CD4-positive, alpha-beta T cell treated with Interleukin-21 for 1 hour (primary cell): ENCODE data around the gene SPATS2L.

ENCODE experiments used
- DNase-seq: peaks from one replicate; pipeline ENCODE4 v3.0.0-alpha.2; 2020

SPATS2L gene

DNA sequence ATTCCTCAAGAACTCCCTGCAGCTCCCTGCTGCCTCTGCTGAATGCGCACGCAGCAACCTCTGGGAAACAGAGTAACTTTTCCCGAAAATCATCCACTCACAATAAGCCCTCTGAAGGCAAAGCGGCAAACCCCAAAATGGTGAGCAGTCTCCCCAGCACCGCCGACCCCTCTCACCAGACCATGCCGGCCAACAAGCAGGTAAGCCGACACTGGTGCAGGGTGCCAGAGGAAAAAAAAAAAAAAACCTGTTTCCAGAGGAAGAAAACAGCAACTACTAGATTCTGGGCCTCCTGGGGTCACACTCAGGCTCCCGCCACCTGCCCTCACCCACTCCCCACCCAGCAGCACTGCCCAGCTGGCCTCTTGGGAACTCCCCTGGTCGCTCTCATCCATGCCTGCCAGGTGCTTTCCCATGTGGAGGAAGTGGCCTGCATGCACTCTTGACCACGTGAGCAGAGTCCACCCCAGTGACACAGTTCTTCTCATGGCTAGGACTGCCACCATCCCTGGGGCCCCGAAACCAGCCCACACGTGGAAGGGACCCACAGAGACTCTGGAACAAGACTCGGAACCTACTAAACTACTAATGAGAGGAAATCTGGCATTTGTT lies 166.5 kb downstream of the SPATS2L start:
- DNase-seq = no peak

- no peak for DNase-seq
Observed at GRCh38 chr2:200475795-200476194, 169.3 kb downstream of the SPATS2L start.

DNA sequence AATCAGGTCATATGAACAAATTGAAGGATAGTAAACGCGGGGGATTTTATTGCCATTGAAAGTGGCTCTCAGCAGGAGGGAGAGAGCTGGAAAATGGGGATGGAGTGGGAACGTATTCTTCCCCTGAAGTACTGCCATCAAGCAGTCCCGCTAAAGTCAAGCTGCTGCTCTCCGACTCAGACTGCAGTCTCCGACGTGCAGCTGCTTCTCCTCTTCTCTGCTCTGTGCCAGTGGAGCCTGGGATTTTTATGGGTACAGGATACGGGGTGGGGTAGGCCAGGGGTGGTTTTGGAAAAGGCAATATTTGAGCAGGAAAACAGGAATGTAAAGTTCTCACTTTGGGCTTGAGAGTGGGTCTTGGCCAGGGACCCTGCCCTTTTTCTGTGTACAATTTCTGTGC lies 170.3 kb downstream of the SPATS2L start:
- DNase-seq = no peak

DNA sequence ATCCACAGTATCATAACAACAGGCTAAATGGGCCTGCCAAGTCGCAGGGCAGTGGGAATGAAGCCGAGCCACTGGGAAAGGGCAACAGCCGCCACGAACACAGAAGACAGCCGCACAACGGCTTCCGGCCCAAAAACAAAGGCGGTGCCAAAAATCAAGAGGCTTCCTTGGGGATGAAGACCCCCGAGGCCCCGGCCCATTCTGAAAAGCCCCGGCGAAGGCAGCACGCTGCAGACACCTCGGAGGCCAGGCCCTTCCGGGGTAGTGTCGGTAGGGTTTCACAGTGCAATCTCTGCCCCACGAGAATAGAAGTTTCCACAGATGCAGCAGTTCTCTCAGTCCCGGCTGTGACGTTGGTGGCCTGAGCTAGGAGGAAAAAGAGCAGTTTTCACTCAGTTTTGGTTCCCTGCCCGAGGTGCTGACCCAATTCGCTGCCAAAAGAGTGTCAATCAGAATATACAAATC lies 171.2 kb downstream of the SPATS2L start:
- no peak for DNase-seq

DNA sequence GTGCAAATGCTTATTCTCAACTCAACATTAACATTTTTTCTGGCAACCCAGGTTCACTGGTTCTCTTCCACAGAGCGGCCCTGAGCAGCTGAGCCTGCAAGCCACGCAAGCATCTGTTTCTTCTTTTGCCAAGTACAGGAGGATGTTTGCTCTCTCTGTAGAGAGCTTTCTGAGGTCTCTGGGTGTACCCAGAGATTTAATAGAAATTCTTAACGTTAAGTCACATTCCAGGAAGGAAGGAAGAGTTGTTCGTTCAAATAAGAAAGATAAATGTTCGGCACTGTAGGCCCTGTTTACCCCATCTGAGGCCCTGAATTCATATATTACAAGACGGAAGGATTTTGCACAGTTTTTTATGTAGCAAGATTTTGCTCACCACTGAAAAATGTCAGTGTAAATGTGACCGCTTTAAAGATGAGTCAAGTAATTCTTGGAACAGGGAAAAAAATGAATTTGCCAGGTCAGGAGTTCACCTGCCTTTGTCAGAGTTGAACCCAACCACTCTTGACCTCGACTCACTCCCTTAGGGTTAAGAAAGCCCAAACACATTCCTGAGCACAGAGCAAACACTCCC lies 173.3 kb downstream of the SPATS2L start:
- DNase-seq = no peak

GRCh38 chr2:200482194-200482593 lies 175.7 kb downstream of the SPATS2L start:
- no peak for DNase-seq

DNA sequence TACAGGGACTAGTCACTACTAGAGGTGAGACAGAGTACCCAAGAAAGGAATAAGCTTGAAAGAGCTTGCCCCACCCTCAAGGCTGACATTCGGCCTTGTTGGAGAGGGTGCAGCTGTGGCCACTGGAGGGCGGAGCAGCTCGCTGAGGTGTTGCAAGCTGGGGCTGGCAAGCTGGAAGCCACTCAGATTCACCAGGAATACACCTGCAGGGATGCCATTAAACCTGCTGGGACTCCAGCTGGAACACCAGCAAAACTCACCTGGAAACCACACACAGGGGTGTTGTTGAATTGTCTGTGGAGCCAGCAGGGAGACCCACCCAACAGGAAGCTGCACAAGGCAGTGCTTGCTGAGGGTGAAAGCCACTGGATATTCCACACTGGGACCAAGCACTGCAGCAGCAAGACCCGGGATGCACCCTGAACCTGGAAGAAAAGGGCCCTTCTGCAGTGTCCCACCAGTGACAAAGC lies 177.3 kb downstream of the SPATS2L start:
- DNase-seq = no peak

DNA sequence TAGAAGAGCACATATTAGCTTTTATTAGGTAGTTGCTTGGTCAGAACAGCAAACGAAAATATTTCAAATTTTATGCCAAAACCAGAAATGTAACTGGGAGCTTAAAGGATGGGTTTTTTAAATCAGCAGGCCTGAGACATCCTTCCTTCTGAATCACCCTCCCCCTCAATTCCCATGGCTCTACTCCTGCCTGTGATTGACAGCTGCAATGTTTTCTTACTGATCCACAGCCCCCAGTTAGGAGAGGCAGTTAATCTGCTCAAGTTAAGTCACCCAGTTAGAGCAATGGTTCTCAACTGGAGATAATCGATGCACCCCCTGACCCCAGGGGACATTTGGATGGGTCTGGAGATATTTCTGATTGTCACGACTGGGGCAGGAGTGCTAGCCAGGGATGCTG lies 178.4 kb downstream of the SPATS2L start:
- DNase-seq = no peak

DNA sequence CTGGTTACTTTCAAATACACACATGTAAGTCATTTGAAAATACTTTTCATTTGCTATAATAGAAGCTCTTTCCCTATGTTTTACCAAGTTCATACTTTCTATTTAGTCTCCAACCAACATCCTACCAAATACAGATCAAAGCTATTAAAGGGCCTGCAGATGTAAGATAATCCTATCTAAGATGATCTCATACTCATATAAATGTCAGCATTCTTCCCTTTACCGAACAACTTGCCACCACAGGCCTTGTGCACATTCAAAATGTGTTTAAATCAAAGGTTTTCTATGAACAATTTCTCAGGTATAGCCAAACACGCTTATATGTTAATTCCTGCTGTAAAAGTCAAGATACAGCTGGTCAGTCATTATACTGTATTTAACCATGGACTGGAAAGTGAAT lies 180.0 kb downstream of the SPATS2L start:
- no peak for DNase-seq

DNA sequence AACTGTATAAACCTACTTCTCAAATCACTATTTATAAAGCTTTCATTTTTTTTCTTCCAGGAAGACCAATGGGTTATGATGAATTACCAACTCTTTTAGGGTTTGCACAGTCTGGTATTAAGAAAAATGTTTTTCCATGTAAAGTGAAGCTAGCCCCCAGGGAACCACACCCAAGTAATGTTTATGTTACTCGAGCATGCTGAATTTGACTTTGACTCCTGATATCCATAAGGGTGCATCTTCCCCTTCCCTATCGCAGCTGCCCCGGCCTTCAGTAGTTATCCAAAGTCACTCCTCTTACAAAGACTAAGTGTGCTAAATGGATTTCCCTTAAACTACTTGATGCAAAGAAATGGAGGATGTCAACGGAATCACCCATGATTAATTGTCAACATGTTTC lies 181.7 kb downstream of the SPATS2L start:
- DNase-seq = no peak

GRCh38 chr2:200490001-200490400 lies 183.5 kb downstream of the SPATS2L start:
- no peak for DNase-seq

DNA sequence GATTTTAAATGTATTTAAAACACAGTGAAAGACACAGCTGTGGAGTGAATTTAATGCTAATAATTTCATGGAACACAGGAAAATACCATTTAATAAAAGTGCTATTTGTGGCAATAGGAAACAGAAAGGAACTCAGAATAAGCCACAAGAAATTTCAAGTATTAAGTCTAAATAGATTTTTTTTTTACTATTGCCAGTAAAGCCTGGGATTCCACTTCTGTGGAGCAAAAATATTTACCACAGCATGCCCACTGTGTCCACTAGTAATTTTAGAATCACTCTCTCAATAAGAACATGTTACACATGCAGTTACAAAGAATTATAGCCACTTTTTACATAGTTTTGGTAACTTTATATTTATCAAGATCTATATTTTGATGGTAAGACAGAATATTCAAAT lies 186.2 kb downstream of the SPATS2L start:
- DNase-seq = no peak

DNA sequence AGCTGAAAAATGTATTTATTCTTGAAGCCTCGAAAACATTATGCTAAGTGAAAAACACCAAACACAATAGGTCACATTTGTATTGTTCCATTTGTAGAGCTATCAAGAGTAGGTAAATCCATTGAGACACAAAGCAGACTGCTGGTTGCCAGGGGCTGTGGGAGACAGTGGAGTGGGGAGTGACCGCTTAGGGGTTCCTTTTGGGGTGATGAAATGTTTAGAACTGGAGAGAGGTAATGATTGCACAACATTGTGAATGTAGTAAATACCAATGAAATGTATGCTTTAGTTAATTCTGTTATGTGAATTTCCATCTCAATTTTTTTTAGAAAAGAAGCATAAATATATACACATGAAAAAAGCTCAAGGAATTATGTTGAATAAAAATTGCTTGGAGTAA lies 187.6 kb downstream of the SPATS2L start:
- no peak for DNase-seq

DNA sequence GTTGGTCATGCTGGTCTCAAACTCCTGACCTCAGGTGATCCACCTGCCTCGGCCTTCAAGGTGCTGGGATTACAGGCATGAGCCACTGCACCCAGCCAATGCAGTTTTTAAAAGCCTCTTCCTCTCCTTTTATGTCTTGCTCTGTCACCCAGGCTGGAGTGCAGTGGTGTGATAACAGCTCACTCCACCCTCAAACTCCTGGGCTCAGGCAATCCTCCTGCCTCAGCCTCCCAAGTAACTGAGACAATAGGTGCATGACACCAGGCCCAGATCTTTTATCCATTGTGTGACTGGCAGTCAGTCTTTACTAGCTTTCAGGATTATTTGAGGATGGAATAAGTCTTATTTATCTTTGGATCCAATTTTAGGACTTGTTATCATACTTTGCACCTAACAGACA lies 190.2 kb downstream of the SPATS2L start:
- DNase-seq = no peak

DNA sequence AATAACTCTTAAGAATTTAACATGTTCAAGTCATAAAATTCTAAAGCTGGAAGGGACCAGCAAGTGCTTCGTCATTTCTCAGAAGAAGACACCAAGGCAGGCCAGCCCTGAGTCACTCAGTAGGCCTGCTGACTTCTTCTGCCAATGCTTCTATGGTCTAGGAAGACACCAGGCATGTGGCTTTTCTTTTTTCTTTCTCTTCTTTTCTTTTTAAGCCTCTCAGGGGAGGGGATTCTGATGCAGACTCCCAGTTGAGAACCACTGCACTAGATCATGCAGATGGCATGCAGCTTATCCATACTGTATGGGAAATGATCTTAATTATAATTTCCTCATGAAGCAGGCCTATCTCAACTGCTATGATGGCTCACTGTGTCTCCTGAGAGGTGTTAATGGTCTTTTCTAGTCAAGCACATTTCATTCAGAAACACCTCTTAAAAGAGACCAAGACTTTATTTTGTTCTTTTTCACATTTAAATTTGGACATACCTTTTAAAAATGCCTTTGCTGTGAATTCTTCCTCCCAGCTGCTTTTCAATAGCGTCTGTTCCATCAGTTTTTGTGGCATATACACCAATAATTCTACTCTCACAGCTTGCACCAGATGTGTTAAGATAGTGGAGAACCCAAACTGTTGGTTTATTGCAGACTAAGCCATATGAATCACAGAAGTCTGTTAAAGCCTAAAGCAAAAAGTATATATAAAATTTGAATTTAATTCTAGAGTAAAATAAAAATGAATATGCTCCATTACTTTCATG lies 192.1 kb downstream of the SPATS2L start:
- DNase-seq = no peak

DNA sequence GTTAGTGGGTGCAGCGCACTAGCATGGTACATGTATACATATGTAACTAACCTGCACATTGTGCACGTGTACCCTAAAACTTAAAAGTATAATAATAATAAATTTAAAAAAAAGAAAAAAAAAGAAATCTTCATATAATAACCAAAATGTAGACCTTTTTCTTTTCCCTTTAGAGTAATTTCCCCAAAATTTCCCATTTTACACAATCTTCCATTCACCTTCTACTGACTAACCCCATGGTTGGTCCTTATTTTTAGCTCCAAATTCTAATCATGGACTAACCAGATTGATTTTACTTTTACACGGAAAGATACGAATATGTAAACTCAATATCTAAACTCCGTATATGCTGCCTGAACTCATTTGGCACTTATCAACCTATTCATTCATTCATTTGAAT lies 195.7 kb downstream of the SPATS2L start:
- no peak for DNase-seq

DNA sequence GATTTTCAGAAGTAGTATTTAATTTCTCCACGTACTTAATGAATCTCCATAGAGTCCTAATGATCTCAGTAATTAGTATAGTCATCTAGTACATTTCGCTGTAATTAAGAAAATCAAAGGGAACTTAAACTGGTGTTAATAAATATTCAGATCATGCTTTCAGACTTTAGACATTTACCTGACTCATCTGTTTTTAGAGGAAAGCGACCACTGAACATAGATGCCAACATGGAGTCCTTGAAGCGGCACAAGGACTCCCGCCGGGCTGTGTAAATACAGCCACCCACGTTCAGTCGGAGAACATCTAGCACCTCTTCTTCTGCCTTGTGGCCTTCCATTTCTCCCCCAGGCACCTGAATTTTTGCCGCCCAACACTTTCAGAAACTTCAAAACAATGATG lies 200.2 kb downstream of the SPATS2L start:
- DNase-seq = no peak

DNA sequence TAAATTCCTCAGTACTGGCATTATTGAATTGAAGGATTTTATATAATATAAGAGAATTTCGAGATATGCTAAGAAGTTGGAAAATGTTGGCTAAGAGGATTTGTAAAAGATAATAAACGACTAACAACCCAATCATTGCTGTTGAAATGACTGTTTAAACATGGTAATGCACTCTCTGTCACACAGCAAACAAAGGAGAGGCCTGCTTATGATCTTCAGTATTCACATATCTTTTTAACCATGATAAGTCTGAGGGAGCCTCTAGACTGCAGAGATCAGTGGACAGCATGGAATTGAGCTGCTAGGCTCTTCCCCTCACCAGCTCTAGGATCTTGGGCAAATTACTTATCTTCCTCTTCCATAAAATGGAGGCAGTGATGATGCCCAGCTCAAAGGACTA lies 200.7 kb downstream of the SPATS2L start:
- DNase-seq = no peak

- no peak for DNase-seq
Observed at GRCh38 chr2:200509235-200509611, 202.7 kb downstream of the SPATS2L start.

DNA sequence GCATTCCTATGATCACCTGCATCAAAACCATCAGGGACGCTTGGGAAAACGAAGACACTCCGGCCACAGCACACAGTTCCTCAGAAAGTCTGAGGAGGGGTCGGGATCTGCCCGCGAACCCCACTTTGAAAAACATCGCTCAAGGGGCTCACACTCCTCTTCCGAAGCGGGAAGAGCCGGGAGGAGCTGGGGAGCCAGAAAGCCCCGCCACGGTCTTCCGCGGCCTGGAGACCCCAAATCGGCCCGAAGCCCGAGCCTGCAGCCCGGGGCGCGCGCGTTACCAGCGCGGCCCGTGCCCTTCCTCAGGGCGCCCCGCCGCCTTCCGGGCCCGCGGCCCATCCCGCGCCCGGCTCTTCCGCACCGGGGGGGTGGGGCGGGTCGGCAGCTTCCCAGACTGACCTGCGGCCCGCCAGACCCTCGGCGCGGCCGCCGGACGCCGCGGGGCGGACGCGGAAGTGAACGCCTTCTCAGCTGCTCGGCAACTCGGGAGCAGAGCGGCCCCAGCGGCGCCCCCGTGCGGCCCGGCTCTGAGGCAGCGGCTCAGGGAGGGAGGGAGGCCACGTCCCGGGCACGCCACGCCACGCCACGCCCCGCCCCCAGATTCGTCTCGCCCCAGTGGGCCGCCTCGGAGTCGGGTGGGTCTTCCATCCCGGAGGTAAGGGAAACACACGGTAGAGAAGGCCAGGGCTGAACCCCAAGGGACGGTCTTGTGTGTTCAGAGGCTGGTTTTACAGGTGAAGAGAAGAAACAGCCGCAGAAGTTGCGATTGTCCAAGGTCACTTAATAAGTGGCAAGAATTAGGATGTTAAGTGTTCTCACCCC lies 203.3 kb downstream of the SPATS2L start, which contains the start of gene KCTD18:
TSS of gene KCTD18 (minus strand) at position 457 of the 822 bp plus-strand sequence. CDS start 3,052 bp downstream, outside the sequence.
- DNase-seq = peak; percentile 90

GRCh38 chr2:200515155-200515554 lies 208.7 kb downstream of the SPATS2L start:
- DNase-seq = peak; percentile 8

DNA sequence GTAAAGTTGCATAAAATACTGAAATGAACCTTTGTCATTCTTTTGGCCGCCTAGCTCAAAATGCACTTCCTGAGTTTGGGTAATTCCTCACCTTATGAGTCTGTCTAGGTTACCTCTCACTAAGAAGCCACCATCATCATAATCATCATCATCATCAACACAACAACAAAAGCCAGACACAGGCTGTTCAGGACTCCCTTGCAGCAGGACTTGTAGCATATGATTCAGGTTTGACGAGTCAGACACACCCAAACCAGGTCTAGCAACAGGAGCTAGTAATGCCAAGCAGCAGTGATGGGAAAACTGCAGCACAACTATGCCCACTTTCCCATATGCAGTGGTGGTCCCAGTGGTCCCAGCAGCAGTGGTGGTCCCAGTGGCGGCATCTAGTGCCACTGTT lies 216.7 kb downstream of the SPATS2L start:
- no peak for DNase-seq

- DNase-seq = no peak
Observed at GRCh38 chr2:200523604-200524003, 217.1 kb downstream of the SPATS2L start.
